Memory B cell (primary cell): ENCODE measurements around the gene FAM111A.
A peak's percentile ranks its signal among the peaks of the same experiment; 100 is the strongest.

ENCODE experiments used
- ATAC-seq: fragments of 150-1000 bp; cut with Tn5 transposase; 2 replicates; pipeline ENCODE4 v1.10.0; 2021; ENCODE audit warnings: low read depth, mild to moderate bottlenecking, moderate library complexity
- DNase-seq, 2 donors: peaks; one replicate each; pipeline ENCODE4 v3.0.0; 2022; ENCODE audit warnings: low spot score in 2 of 2
- H3K27ac Mint-ChIP-seq: one replicate; pipeline ENCODE4 v1.8.0; 2022; ENCODE audit warnings: mild to moderate bottlenecking, moderate library complexity, mixed read lengths
- H3K27me3 Mint-ChIP-seq: one replicate; pipeline ENCODE4 v1.8.0; 2022; ENCODE audit warnings: mixed read lengths
- H3K36me3 Mint-ChIP-seq: one replicate; pipeline ENCODE4 v1.8.0; 2022; ENCODE audit warnings: mild to moderate bottlenecking, mixed read lengths
- H3K4me1 Mint-ChIP-seq: one replicate; pipeline ENCODE4 v1.8.0; 2022; ENCODE audit warnings: mixed read lengths
- H3K4me3 Mint-ChIP-seq: one replicate; pipeline ENCODE4 v1.8.0; 2022; ENCODE audit warnings: mild to moderate bottlenecking, moderate library complexity, mixed read lengths
- H3K9me3 Mint-ChIP-seq: one replicate; pipeline ENCODE4 v1.8.0; 2022; ENCODE audit warnings: mixed read lengths

FAM111A gene

GRCh38 chr11:59157433-59157832 lies 14.8 kb downstream of the FAM111A start:
- Mint-ChIP-seq H3K4me1 (peaks cover 19% of the 10 kb centered on the region), H3K27me3 (no peaks in the 10 kb centered on the region), H3K4me3 (no peak overlapping the region), H3K27ac (no peak overlapping the region), H3K9me3 (no peaks in the 10 kb centered on the region), H3K36me3 (no peaks in the 10 kb centered on the region)
- DNase-seq: no peak
- ATAC-seq: no peak

GRCh38 chr11:59158206-59159068 lies 15.8 kb downstream of the FAM111A start:
- no peaks in the 10 kb centered on the region for H3K9me3 Mint-ChIP-seq
- peaks cover 10% of the 10 kb centered on the region for H3K4me1 Mint-ChIP-seq
- H3K27ac Mint-ChIP-seq: no peak overlapping the region
- DNase-seq (peak; percentile 60 to 70), ATAC-seq (peak; percentile 98)
- H3K27me3 Mint-ChIP-seq: no peaks in the 10 kb centered on the region
- no peaks in the 10 kb centered on the region for H3K36me3 Mint-ChIP-seq
- H3K4me3 Mint-ChIP-seq: no peak overlapping the region

- no peak for DNase-seq
- Mint-ChIP-seq H3K27me3 (peaks cover 2% of the 10 kb centered on the region), H3K36me3 (no peaks in the 10 kb centered on the region), H3K9me3 (no peaks in the 10 kb centered on the region), H3K4me3 (no peak overlapping the region), H3K4me1 (no peaks in the 10 kb centered on the region), H3K27ac (no peak overlapping the region)
- no peak for ATAC-seq
Measured at GRCh38 chr11:59164028-59164427, 21.4 kb downstream of the FAM111A start.

GRCh38 chr11:59171508-59172322 lies 29.1 kb downstream of the FAM111A start, which contains the start of gene DTX4:
Gene DTX4, plus strand, starts transcription at chr11:59172132. Its CDS starts 464 bp downstream, at chr11:59172596.
- H3K27me3 Mint-ChIP-seq: no peaks in the 10 kb centered on the region
- H3K9me3 Mint-ChIP-seq: no peaks in the 10 kb centered on the region
- ATAC-seq: peak; percentile 76
- peaks cover 16% of the 10 kb centered on the region for H3K4me1 Mint-ChIP-seq
- peak within 1 kb of the TSS; percentile 98 for H3K4me3 Mint-ChIP-seq
- DNase-seq: peak; percentile 86 to 87
- H3K36me3 Mint-ChIP-seq: no peaks in the 10 kb centered on the region
- H3K27ac Mint-ChIP-seq: peak within 1 kb of the TSS; percentile 81

- no peaks in the 10 kb centered on the region for H3K9me3 Mint-ChIP-seq
- DNase-seq (peak; percentile 44 to 50), ATAC-seq (peak; percentile 58)
- H3K27me3 Mint-ChIP-seq: no peaks in the 10 kb centered on the region
- peak overlapping the region; percentile 98 for H3K4me3 Mint-ChIP-seq
- H3K27ac Mint-ChIP-seq: peak overlapping the region; percentile 81
- peaks cover 5% of the 10 kb centered on the region for H3K36me3 Mint-ChIP-seq
- H3K4me1 Mint-ChIP-seq: peaks cover 16% of the 10 kb centered on the region
Measured at GRCh38 chr11:59172345-59173079, 29.9 kb downstream of the FAM111A start.

GRCh38 chr11:59173080-59173963 lies 30.7 kb downstream of the FAM111A start:
- no peaks in the 10 kb centered on the region for H3K9me3 Mint-ChIP-seq
- peaks cover 16% of the 10 kb centered on the region for H3K4me1 Mint-ChIP-seq
- ATAC-seq: no peak
- H3K27me3 Mint-ChIP-seq: no peaks in the 10 kb centered on the region
- H3K36me3 Mint-ChIP-seq: peaks cover 10% of the 10 kb centered on the region
- H3K27ac Mint-ChIP-seq: peak overlapping the region; percentile 81
- H3K4me3 Mint-ChIP-seq: peak overlapping the region; percentile 98
- peak in 1 of 2 donors; percentile 37 for DNase-seq

- Mint-ChIP-seq H3K36me3 (peaks cover 14% of the 10 kb centered on the region), H3K9me3 (peaks cover 2% of the 10 kb centered on the region), H3K4me1 (peaks cover 16% of the 10 kb centered on the region), H3K27me3 (no peaks in the 10 kb centered on the region), H3K27ac (peak overlapping the region; percentile 45), H3K4me3 (peak overlapping the region; percentile 35)
- DNase-seq (no peak), ATAC-seq (no peak)
Measured at GRCh38 chr11:59173964-59174663, 31.5 kb downstream of the FAM111A start.

GRCh38 chr11:59174664-59175033 lies 32.0 kb downstream of the FAM111A start:
- Mint-ChIP-seq H3K27ac (no peak overlapping the region), H3K4me1 (peaks cover 16% of the 10 kb centered on the region), H3K4me3 (no peak overlapping the region), H3K9me3 (peaks cover 5% of the 10 kb centered on the region), H3K27me3 (no peaks in the 10 kb centered on the region), H3K36me3 (peaks cover 18% of the 10 kb centered on the region)
- DNase-seq (no peak), ATAC-seq (no peak)

- no peak for ATAC-seq
- no peak overlapping the region for H3K4me3 Mint-ChIP-seq
Measured at GRCh38 chr11:59175091-59175501, 32.4 kb downstream of the FAM111A start.

GRCh38 chr11:59176330-59176729 lies 33.7 kb downstream of the FAM111A start:
- Mint-ChIP-seq H3K4me3 (no peak overlapping the region), H3K4me1 (peaks cover 16% of the 10 kb centered on the region), H3K36me3 (peaks cover 21% of the 10 kb centered on the region), H3K9me3 (peaks cover 6% of the 10 kb centered on the region), H3K27me3 (no peaks in the 10 kb centered on the region), H3K27ac (no peak overlapping the region)
- ATAC-seq: no peak
- DNase-seq: no peak

More at GRCh38 chr11:59175091-59175501, 32.4 kb downstream of the FAM111A start:
- peaks cover 6% of the 10 kb centered on the region for H3K9me3 Mint-ChIP-seq
- no peaks in the 10 kb centered on the region for H3K27me3 Mint-ChIP-seq
- no peak for DNase-seq
- peaks cover 21% of the 10 kb centered on the region for H3K36me3 Mint-ChIP-seq
- H3K4me1 Mint-ChIP-seq: peaks cover 16% of the 10 kb centered on the region
- H3K27ac Mint-ChIP-seq: no peak overlapping the region

GRCh38 chr11:59178402-59178801 lies 35.7 kb downstream of the FAM111A start:
- DNase-seq (no peak), ATAC-seq (no peak)
- H3K36me3 Mint-ChIP-seq: peaks cover 24% of the 10 kb centered on the region
- peaks cover 9% of the 10 kb centered on the region for H3K4me1 Mint-ChIP-seq
- H3K27ac Mint-ChIP-seq: no peak overlapping the region
- no peak overlapping the region for H3K4me3 Mint-ChIP-seq
- H3K27me3 Mint-ChIP-seq: no peaks in the 10 kb centered on the region
- H3K9me3 Mint-ChIP-seq: peaks cover 6% of the 10 kb centered on the region

- H3K9me3 Mint-ChIP-seq: peaks cover 6% of the 10 kb centered on the region
- H3K4me3 Mint-ChIP-seq: no peak overlapping the region
- no peak overlapping the region for H3K27ac Mint-ChIP-seq
- ATAC-seq (no peak), DNase-seq (no peak)
- no peaks in the 10 kb centered on the region for H3K27me3 Mint-ChIP-seq
- peaks cover 24% of the 10 kb centered on the region for H3K36me3 Mint-ChIP-seq
- H3K4me1 Mint-ChIP-seq: peaks cover 6% of the 10 kb centered on the region
Measured at GRCh38 chr11:59179121-59179520, 36.5 kb downstream of the FAM111A start.
